GM12875 (cell line): Measurements from ENCODE around the gene STEAP3.

Source experiments
- H3K4me3 ChIP-seq: one replicate; pipeline ENCODE4 v1.5.1; 2011; ENCODE audit warnings: low read depth, low read length, control low read depth
- CTCF ChIP-seq: IDR thresholded peaks from 2 replicates; pipeline ENCODE4 v1.5.1; 2011; ENCODE audit warnings: low read depth, mild to moderate bottlenecking, control low read depth, inconsistent platforms, low read length, moderate library complexity, borderline replicate concordance; ENCODE audit not compliant: insufficient read depth

Gene STEAP3

GRCh38 chr2:119197529-119198239 lies 25.9 kb upstream of the STEAP3 start:
- H3K4me3 ChIP-seq: no peak overlapping the region
- no peak for TF ChIP-seq CTCF

GRCh38 chr2:119198240-119198840 lies 25.3 kb upstream of the STEAP3 start:
- no peak for TF ChIP-seq CTCF

GRCh38 chr2:119201815-119202214 lies 21.8 kb upstream of the STEAP3 start:
- no peak overlapping the region for H3K4me3 ChIP-seq
- TF ChIP-seq CTCF: no peak

More at GRCh38 chr2:119198240-119198840, 25.3 kb upstream of the STEAP3 start:
- no peak overlapping the region for H3K4me3 ChIP-seq

- TF ChIP-seq CTCF: no peak
- H3K4me3 ChIP-seq: no peak overlapping the region
Observed at GRCh38 chr2:119202610-119203310, 20.9 kb upstream of the STEAP3 start.

DNA sequence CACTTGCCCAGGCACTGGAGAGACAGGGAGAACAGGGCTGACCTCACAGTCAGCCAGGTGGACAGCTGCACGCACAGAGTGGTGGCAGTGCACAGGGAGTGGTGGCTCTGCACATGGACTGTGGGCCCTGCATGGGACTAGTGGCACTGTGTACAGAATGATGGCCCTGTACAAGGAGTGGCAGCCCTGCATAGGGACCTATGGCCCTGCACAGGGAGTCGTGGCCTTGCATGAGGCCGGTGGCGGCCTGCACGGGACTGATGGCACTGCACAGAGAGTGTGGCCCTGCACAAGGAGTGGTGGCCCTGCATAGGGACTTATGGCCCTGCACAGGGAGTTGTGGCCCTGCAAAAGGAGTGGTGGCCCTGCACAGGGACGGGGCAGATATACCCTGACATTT lies 19.1 kb upstream of the STEAP3 start:
- H3K4me3 ChIP-seq: no peak overlapping the region
- no peak for TF ChIP-seq CTCF

DNA sequence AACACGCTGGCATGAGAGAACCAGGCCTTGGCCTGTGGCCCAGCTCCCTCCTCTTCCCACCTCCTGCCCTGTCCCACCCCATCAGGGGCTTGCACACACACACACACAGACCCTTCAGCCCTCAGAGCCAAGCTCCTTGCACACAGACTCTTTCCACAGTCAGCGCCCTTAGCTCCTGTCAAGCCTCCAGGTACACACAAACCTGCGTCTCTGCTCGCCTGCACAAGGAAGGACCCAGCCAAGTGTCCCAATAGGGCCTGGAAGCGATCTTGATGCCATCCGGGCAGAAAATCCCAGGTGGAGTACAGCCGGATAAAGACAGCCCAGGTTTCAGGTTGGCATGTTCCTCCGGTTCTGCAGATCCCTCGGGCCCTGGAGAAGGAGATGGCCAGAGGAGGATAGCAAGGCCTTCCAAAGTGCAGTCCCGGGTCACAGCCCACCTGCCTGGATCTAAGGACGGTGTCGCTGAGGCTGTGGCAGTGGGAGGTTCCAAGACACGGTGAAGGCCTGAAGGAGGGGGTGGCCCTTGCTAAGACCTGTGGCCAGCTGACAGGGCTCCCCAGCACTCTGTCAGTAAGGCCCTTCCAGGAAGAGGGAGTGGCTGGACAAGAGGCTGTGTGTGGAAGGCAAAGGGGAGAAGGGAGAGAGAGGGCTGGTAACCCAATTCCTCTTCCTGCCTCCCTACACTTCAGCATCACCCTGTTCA lies 18.5 kb upstream of the STEAP3 start:
- H3K4me3 ChIP-seq: no peak overlapping the region
- no peak for TF ChIP-seq CTCF
